ENCODE results near the gene CLEC2A. TPM values are rescaled to one million over a fixed set of nuclear protein-coding genes. Genes with fewer than 3 reads are reported as not detected.

Gene CLEC2A
- total RNA-seq (2021; ENCODE audit: unreplicated experiment), result not detected
- not detected for polyA plus RNA-seq (2012; ENCODE audit: insufficient read length)
- Bru-seq, nascent RNA, result not detected
- BruChase-seq, experiment 1, labeled RNA remaining after a 2-hour chase, result percentile 5 among the genes with signal in this experiment
- BruChase-seq, experiment 2, labeled RNA remaining after a 6-hour chase, result not detected
- long read RNA-seq, result 0 reads

GRCh38 chr12:9932270-9932669, at the start of gene CLEC2A:
Gene CLEC2A (minus strand): TSS chr12:9932370. CDS start chr12:9932329, 41 bp downstream.
- CTCF ChIA-PET, result interaction anchor here (0.5 kb wide), 1 partner anchor 9 kb away, joined by 4 read pairs; no protein-coding TSS in a partner anchor
- Histone ChIP-seq H3K36me3 (ENCODE audit: control insufficient read depth, insufficient read depth, low read length) (no peaks in the 10 kb centered on the region), H3K27ac (ENCODE audit: low read length) (no peak within 1 kb of the TSS), H3K4me3 (ENCODE audit: low read depth in 2 of 2, low read length in 2 of 2) (no peak within 1 kb of the TSS), H3K27me3 (ENCODE audit: control insufficient read depth, insufficient read depth, low read length) (no peaks in the 10 kb centered on the region), H3K9me3 (ENCODE audit: control insufficient read depth, insufficient read depth, low read depth, low read length) (no peaks in the 10 kb centered on the region), H3K4me1 (ENCODE audit: control insufficient read depth, insufficient read depth, low read length) (no peaks in the 10 kb centered on the region)
- no peak for TF ChIP-seq SIN3A (IDR thresholded peaks at IDR 0.05; ENCODE audit: borderline replicate concordance, insufficient read depth, low read depth, low read length)
- in situ Hi-C loops (cut with HindIII; ENCODE audit: low pct_unique_long_range_greater_than_20kb, low sequenced_read_pairs) (no loop called here), intact Hi-C loops (cut with micrococcal nuclease; ENCODE audit: unreplicated experiment) (no loop called here)
- no TSS peak for BruUV-seq (replicated peaks)
- DNase-seq (ENCODE audit: low read depth, low spot score), result no peak
- no peak for ATAC-seq
- POLR2A ChIA-PET, result no interaction called here

- no peaks in the 10 kb centered on the region for H3K4me1 ChIP-seq (ENCODE audit: control insufficient read depth, insufficient read depth, low read length)
- ATAC-seq (no peak), DNase-seq (ENCODE audit: low read depth, low spot score) (no peak)
- H3K36me3 ChIP-seq (ENCODE audit: control insufficient read depth, insufficient read depth, low read length), result no peaks in the 10 kb centered on the region
- ChIA-PET CTCF (no interaction called here), POLR2A (no interaction called here)
- in situ Hi-C loops (cut with HindIII; ENCODE audit: low pct_unique_long_range_greater_than_20kb, low sequenced_read_pairs), result no loop called here
- no peak overlapping the region for H3K4me3 ChIP-seq (ENCODE audit: low read depth in 2 of 2, low read length in 2 of 2)
- H3K9me3 ChIP-seq (ENCODE audit: control insufficient read depth, insufficient read depth, low read depth, low read length), result no peaks in the 10 kb centered on the region
- no peak overlapping the region for H3K27ac ChIP-seq (ENCODE audit: low read length)
- no peaks in the 10 kb centered on the region for H3K27me3 ChIP-seq (ENCODE audit: control insufficient read depth, insufficient read depth, low read length)
- no peak for TF ChIP-seq POLR2AphosphoS5 (IDR thresholded peaks at IDR 0.05; ENCODE audit: low read depth, low read length)
- TF ChIP-seq TCF7L2 (IDR thresholded peaks at IDR 0.05; ENCODE audit: low read depth, low read length), result no peak
- TF ChIP-seq SIN3A (IDR thresholded peaks at IDR 0.05; ENCODE audit: borderline replicate concordance, insufficient read depth, low read depth, low read length), result no peak
- no peak for TF ChIP-seq REST (IDR thresholded peaks at IDR 0.05; ENCODE audit: insufficient read depth in 1 of 2, low read depth in 2 of 2, low read length in 1 of 2)
- TF ChIP-seq CTCF (IDR thresholded peaks at IDR 0.05), result no peak
- intact Hi-C loops (cut with micrococcal nuclease; ENCODE audit: unreplicated experiment), result no loop called here
- no TSS peak for BruUV-seq (replicated peaks)
Measured at GRCh38 chr12:9980126-9980525, 48.0 kb upstream of the CLEC2A start.

- TF ChIP-seq POLR2AphosphoS5 (IDR thresholded peaks at IDR 0.05; ENCODE audit: low read depth, low read length) (no peak), CTCF (IDR thresholded peaks at IDR 0.05) (no peak), SIN3A (IDR thresholded peaks at IDR 0.05; ENCODE audit: borderline replicate concordance, insufficient read depth, low read depth, low read length) (no peak), REST (IDR thresholded peaks at IDR 0.05; ENCODE audit: insufficient read depth in 1 of 2, low read depth in 2 of 2, low read length in 1 of 2) (no peak)
- BruUV-seq (replicated peaks), result no TSS peak
- ChIA-PET POLR2A (no interaction called here), CTCF (no interaction called here)
- Histone ChIP-seq H3K27ac (ENCODE audit: low read length) (no peak overlapping the region), H3K9me3 (ENCODE audit: control insufficient read depth, insufficient read depth, low read depth, low read length) (no peaks in the 10 kb centered on the region), H3K36me3 (ENCODE audit: control insufficient read depth, insufficient read depth, low read length) (no peaks in the 10 kb centered on the region), H3K4me1 (ENCODE audit: control insufficient read depth, insufficient read depth, low read length) (no peaks in the 10 kb centered on the region), H3K27me3 (ENCODE audit: control insufficient read depth, insufficient read depth, low read length) (no peaks in the 10 kb centered on the region), H3K4me3 (ENCODE audit: low read depth in 2 of 2, low read length in 2 of 2) (no peak overlapping the region)
- intact Hi-C loops (cut with micrococcal nuclease; ENCODE audit: unreplicated experiment) (no loop called here), in situ Hi-C loops (cut with HindIII; ENCODE audit: low pct_unique_long_range_greater_than_20kb, low sequenced_read_pairs) (no loop called here)
- ATAC-seq, result no peak
- no peak for DNase-seq (ENCODE audit: low read depth, low spot score)
Measured at GRCh38 chr12:9977916-9978315, 45.7 kb upstream of the CLEC2A start.
